Measurements from ENCODE around the gene PDGFRA. TPM values are rescaled to one million over a fixed set of nuclear protein-coding genes. Genes with fewer than 3 reads are reported as not detected.
"Not testable (repeated sequence)": the region's sequence is repeated elsewhere in the genome, so short reads cannot be mapped to it uniquely, and the experiment has no call there.

Gene PDGFRA
- total and polyA plus RNA-seq, 8 donors, result 50.3 to 151 (median 113) TPM

DNA sequence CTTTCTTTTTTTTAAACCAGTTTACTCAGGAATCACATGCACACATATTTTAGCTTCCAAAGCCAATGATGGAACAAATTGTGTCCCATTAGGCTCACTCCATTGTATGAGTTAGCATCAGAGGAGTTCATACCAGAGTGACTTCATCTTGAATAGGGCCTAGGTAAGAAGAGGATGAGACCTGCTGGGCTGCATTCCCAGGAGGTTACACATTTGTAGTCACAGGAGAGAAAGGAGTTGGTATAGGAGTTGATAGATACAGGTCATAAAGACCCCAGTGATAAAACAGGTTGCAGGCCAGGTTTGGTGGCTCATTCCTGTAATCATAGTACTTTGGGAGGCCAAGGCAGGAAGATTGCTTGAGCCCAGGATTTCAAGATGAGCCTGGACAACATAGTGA lies 9.3 kb downstream of the PDGFRA start:
- TF ChIP-seq CTCF (IDR thresholded peaks at IDR 0.05), result no peak
- H3K27me3 ChIP-seq, result peaks cover 0 to 20% of the 10 kb centered on the region in 2 donors
- intact Hi-C loops (cut with DNase I), result loop anchor here in 1 of 2 donors (10.0 kb wide), 1 partner anchor 1044 kb away; no protein-coding TSS in a partner anchor
- DNase-seq (no peak), ATAC-seq (no peak)
- H3K36me3 ChIP-seq, result no peaks in the 10 kb centered on the region
- peaks cover 0 to 22% of the 10 kb centered on the region in 2 donors for H3K9me3 ChIP-seq
- H3K4me3 ChIP-seq, result no peak overlapping the region
- H3K27ac ChIP-seq, result no peak overlapping the region
- peaks cover 4 to 12% of the 10 kb centered on the region in 2 donors for H3K4me1 ChIP-seq

GRCh38 chr4:54241268-54241823 lies 12.3 kb downstream of the PDGFRA start:
- intact Hi-C loops (cut with DNase I); DNase-seq; H3K4me1 ChIP-seq; ATAC-seq; H3K27ac ChIP-seq; H3K4me3 ChIP-seq; H3K36me3 ChIP-seq; H3K27me3 ChIP-seq: not testable (repeated sequence)
- peaks cover 0 to 22% of the 10 kb centered on the region in 2 donors for H3K9me3 ChIP-seq

- ATAC-seq; intact Hi-C loops (cut with DNase I); H3K4me1 ChIP-seq; DNase-seq; H3K4me3 ChIP-seq; H3K27me3 ChIP-seq; H3K36me3 ChIP-seq; H3K27ac ChIP-seq: not testable (repeated sequence)
- peaks cover 0 to 26% of the 10 kb centered on the region in 2 donors for H3K9me3 ChIP-seq
Observed at GRCh38 chr4:54243541-54243940, 14.4 kb downstream of the PDGFRA start.

DNA sequence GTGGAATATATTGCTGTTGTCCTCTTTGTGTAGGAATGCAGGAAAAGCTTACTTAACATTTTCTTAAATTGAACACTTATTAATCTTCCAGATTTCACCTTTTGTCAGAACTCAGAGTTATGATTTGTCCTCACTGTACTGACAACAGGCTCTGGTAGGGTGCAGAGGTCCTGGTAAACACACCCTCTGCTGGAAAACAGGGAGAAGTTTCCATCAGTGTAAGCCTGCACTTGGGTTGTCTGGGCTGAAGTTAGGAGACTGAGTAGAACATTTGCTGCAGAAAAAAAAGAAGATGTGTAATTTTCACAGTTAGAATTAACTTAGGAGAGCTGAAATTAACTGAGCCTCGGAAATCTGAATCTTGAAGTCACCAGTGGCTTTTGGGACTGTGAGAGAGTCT lies 23.2 kb downstream of the PDGFRA start:
- H3K4me1 ChIP-seq; H3K36me3 ChIP-seq; intact Hi-C loops (cut with DNase I); H3K27me3 ChIP-seq; ATAC-seq; DNase-seq; H3K4me3 ChIP-seq; H3K27ac ChIP-seq: not testable (repeated sequence)
- peaks cover 0 to 24% of the 10 kb centered on the region in 2 donors for H3K9me3 ChIP-seq

GRCh38 chr4:54254116-54254914 lies 25.2 kb downstream of the PDGFRA start:
- intact Hi-C loops (cut with DNase I), result no loop called here
- TF ChIP-seq CTCF (IDR thresholded peaks at IDR 0.05), result no peak
- Histone ChIP-seq H3K27ac (no peak overlapping the region), H3K4me3 (no peak overlapping the region), H3K27me3 (no peaks in the 10 kb centered on the region), H3K4me1 (no peaks in the 10 kb centered on the region), H3K36me3 (no peaks in the 10 kb centered on the region), H3K9me3 (peaks cover 0 to 14% of the 10 kb centered on the region in 2 donors)
- ATAC-seq, result no peak
- no peak for DNase-seq

DNA sequence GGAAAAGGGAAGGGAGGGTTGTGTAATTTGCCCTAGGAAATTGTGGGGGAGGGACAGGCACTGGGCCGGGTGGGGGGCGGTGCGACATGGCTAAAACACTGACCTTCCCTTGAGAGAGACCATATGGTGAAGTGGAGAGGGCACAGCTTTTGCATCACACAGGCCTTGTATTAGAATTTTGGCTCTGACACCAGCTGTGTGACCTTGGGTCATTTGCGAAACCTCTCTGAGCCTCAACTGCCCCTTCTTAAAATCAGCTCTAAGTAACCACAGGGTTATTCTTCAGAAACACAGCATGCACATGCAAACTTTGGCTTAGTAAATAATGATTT lies 25.8 kb downstream of the PDGFRA start:
- intact Hi-C loops (cut with DNase I), result no loop called here
- H3K27me3 ChIP-seq, result no peaks in the 10 kb centered on the region
- DNase-seq, result no peak
- no peaks in the 10 kb centered on the region for H3K4me1 ChIP-seq
- H3K4me3 ChIP-seq, result no peak overlapping the region
- no peaks in the 10 kb centered on the region for H3K36me3 ChIP-seq
- peak; percentile 26 for ATAC-seq
- H3K9me3 ChIP-seq, result peaks cover 0 to 13% of the 10 kb centered on the region in 2 donors
- no peak overlapping the region for H3K27ac ChIP-seq
- TF ChIP-seq CTCF (IDR thresholded peaks at IDR 0.05), result no peak
